HEK293 (cell line): Measurements from ENCODE around the gene CCDC12.

ENCODE experiments used
- CTCF ChIA-PET: fragments of 350-600 bp; formaldehyde crosslinking; extraction: SDS; loops from one replicate; lab custom pipeline; 2021; ENCODE audit warnings: antibody characterized with exemption; lab: Yijun Ruan, JAX
- POLR2A ChIA-PET: fragments of 300-600 bp; formaldehyde crosslinking; extraction: SDS; loops from one replicate; lab custom pipeline; 2020; ENCODE audit warnings: antibody characterized with exemption, inconsistent platforms; lab: Yijun Ruan, JAX
- H3K27ac ChIP-seq: fragments of 200-500 bp; sonication (Bioruptor generic); 2 replicates; pipeline ENCODE4 v1.5.1; 2014; ENCODE audit warnings: low read depth, low read length, control low read depth, inconsistent platforms; ENCODE audit errors: extremely low read depth
- H3K36me3 ChIP-seq, 2 experiments: fragments of 200-500 bp in 1 of 2; sonication (Bioruptor generic) in 1 of 2; 1 replicate in 1 of 2; 2 replicates in 1 of 2; pipeline ENCODE4 v1.5.1; 2014 to 2017; ENCODE audit warnings: inconsistent platforms in 2 of 2, low read length in 2 of 2; ENCODE audit not compliant: control insufficient read depth in 2 of 2, insufficient read depth in 1 of 2
- H3K4me1 ChIP-seq: fragments of 200-500 bp; sonication (Bioruptor generic); 2 replicates; pipeline ENCODE4 v1.5.1; 2014; ENCODE audit warnings: mild to moderate bottlenecking, low read length, inconsistent platforms; ENCODE audit not compliant: control insufficient read depth, insufficient read depth
- H3K4me3 ChIP-seq: 2 replicates; pipeline ENCODE4 v1.5.1; 2011; ENCODE audit warnings: low read depth, mild to moderate bottlenecking, control low read depth, low read length, moderate library complexity
- H3K9me3 ChIP-seq: fragments of 200-500 bp; sonication (Bioruptor generic); 2 replicates; pipeline ENCODE4 v1.5.1; 2014; ENCODE audit warnings: low read depth, low read length, inconsistent platforms; ENCODE audit not compliant: control insufficient read depth, insufficient read depth
- HOXA7 ChIP-seq: sonication (generic); formaldehyde crosslinking; IDR thresholded peaks from 2 replicates; pipeline ENCODE4 v1.8.1; 2022; ENCODE audit warnings: missing genetic modification reagents, borderline replicate concordance
- KLF10 ChIP-seq: fragments of 450-650 bp; IDR thresholded peaks from 2 replicates; pipeline ENCODE4 v1.5.1; 2018; ENCODE audit warnings: missing biosample characterization, mild to moderate bottlenecking, missing genetic modification characterization
- SP2 ChIP-seq: fragments of 450-650 bp; formaldehyde crosslinking; IDR thresholded peaks from 2 replicates; pipeline ENCODE4 v1.5.1; 2016; ENCODE audit warnings: missing biosample characterization, missing genetic modification characterization
- SP7 ChIP-seq: fragments of 450-650 bp; formaldehyde crosslinking; IDR thresholded peaks from 2 replicates; pipeline ENCODE4 v1.5.1; 2016; ENCODE audit warnings: missing biosample characterization, missing genetic modification characterization
- ZBTB20 ChIP-seq: fragments of 450-650 bp; formaldehyde crosslinking; IDR thresholded peaks from 2 replicates; pipeline ENCODE4 v1.5.1; 2016; ENCODE audit warnings: missing biosample characterization, missing genetic modification characterization
- ZIC2 ChIP-seq: fragments of 450-650 bp; formaldehyde crosslinking; IDR thresholded peaks from 2 replicates; pipeline ENCODE4 v1.5.1; 2016; ENCODE audit warnings: missing biosample characterization, missing genetic modification characterization
- ZNF112 ChIP-seq: fragments of 450-650 bp; formaldehyde crosslinking; IDR thresholded peaks from 2 replicates; pipeline ENCODE4 v1.5.0; 2017; ENCODE audit warnings: missing biosample characterization, missing genetic modification characterization
- ZNF146 ChIP-seq: fragments of 450-650 bp; formaldehyde crosslinking; IDR thresholded peaks from 2 replicates; pipeline ENCODE4 v1.5.1; 2016; ENCODE audit warnings: missing biosample characterization, missing genetic modification characterization
- ZNF169 ChIP-seq: fragments of 450-650 bp; formaldehyde crosslinking; IDR thresholded peaks from 2 replicates; pipeline ENCODE4 v1.5.1; 2016; ENCODE audit warnings: missing biosample characterization, missing genetic modification characterization
- ZNF514 ChIP-seq: fragments of 450-650 bp; formaldehyde crosslinking; IDR thresholded peaks from 2 replicates; pipeline ENCODE4 v1.5.1; 2016; ENCODE audit warnings: missing biosample characterization, missing genetic modification characterization
- ZNF600 ChIP-seq: fragments of 450-650 bp; formaldehyde crosslinking; IDR thresholded peaks from 2 replicates; pipeline ENCODE4 v1.5.1; 2016; ENCODE audit warnings: missing biosample characterization, missing genetic modification characterization
- ZNF623 ChIP-seq: fragments of 450-650 bp; formaldehyde crosslinking; IDR thresholded peaks from 2 replicates; pipeline ENCODE4 v1.5.1; 2016; ENCODE audit warnings: missing biosample characterization, missing genetic modification characterization
- ZNF660 ChIP-seq: fragments of 450-650 bp; IDR thresholded peaks from 2 replicates; pipeline ENCODE4 v1.5.1; 2018; ENCODE audit warnings: missing biosample characterization, mild to moderate bottlenecking, missing genetic modification characterization
- ZNF664 ChIP-seq: fragments of 450-650 bp; formaldehyde crosslinking; IDR thresholded peaks from 2 replicates; pipeline ENCODE4 v1.5.1; 2016; ENCODE audit warnings: missing biosample characterization, missing genetic modification characterization
- ZNF707 ChIP-seq: fragments of 450-650 bp; formaldehyde crosslinking; IDR thresholded peaks from 2 replicates; pipeline ENCODE4 v1.5.1; 2016; ENCODE audit warnings: missing biosample characterization, missing genetic modification characterization
- TF ChIP-seq, protein P1 (sequence below): fragments of 450-650 bp; formaldehyde crosslinking; IDR thresholded peaks from 2 replicates; pipeline ENCODE4 v1.5.1; 2016; ENCODE audit warnings: missing biosample characterization, missing genetic modification characterization
- TF ChIP-seq, protein P2 (sequence below): fragments of 450-650 bp; formaldehyde crosslinking; IDR thresholded peaks from 2 replicates; pipeline ENCODE4 v1.5.1; 2016; ENCODE audit warnings: missing biosample characterization, missing genetic modification characterization
- TF ChIP-seq, protein P3 (sequence below): fragments of 450-650 bp; formaldehyde crosslinking; IDR thresholded peaks from 2 replicates; pipeline ENCODE4 v1.5.1; 2016; ENCODE audit warnings: missing biosample characterization, missing genetic modification characterization, borderline replicate concordance
- TF ChIP-seq, protein P4 (sequence below): sonication (generic); formaldehyde crosslinking; IDR thresholded peaks from 2 replicates; pipeline ENCODE4 v1.8.1; 2022; ENCODE audit warnings: mild to moderate bottlenecking, moderate library complexity, missing genetic modification reagents

CCDC12 gene

DNA sequence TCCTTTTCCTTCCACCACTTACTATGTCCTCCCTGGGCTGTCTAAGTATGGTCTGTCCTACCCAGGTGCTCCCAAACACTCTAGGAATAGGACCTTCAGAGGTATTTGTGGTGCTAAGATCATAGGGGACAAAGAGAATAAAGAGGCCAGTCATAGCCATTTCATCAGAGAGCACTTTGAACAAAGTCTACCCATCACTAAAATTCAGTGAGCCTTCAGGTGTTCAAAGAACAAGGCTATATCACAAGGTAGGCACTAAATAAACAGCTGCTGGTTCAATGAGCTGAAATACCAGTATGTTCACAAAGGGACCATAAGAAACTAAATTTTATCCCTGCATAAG, 41.7 kb upstream of the CCDC12 start:
- H3K9me3 ChIP-seq, result no peaks in the 10 kb centered on the region
- no peak overlapping the region for H3K27ac ChIP-seq
- no peak overlapping the region for H3K4me3 ChIP-seq
- TF ChIP-seq ZNF623 (tag by site-specific recombination), result no peak
- no peak for TF ChIP-seq ZNF660 (tag by site-specific recombination)
- TF ChIP-seq, protein P1, sequence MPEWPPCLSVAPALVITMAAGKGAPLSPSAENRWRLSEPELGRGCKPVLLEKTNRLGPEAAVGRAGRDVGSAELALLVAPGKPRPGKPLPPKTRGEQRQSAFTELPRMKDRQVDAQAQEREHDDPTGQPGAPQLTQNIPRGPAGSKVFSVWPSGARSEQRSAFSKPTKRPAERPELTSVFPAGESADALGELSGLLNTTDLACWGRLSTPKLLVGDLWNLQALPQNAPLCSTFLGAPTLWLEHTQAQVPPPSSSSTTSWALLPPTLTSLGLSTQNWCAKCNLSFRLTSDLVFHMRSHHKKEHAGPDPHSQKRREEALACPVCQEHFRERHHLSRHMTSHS (tag by site-specific recombination), result no peak
- no peak for TF ChIP-seq ZBTB20 (tag by site-specific recombination)
- TF ChIP-seq, protein P2, sequence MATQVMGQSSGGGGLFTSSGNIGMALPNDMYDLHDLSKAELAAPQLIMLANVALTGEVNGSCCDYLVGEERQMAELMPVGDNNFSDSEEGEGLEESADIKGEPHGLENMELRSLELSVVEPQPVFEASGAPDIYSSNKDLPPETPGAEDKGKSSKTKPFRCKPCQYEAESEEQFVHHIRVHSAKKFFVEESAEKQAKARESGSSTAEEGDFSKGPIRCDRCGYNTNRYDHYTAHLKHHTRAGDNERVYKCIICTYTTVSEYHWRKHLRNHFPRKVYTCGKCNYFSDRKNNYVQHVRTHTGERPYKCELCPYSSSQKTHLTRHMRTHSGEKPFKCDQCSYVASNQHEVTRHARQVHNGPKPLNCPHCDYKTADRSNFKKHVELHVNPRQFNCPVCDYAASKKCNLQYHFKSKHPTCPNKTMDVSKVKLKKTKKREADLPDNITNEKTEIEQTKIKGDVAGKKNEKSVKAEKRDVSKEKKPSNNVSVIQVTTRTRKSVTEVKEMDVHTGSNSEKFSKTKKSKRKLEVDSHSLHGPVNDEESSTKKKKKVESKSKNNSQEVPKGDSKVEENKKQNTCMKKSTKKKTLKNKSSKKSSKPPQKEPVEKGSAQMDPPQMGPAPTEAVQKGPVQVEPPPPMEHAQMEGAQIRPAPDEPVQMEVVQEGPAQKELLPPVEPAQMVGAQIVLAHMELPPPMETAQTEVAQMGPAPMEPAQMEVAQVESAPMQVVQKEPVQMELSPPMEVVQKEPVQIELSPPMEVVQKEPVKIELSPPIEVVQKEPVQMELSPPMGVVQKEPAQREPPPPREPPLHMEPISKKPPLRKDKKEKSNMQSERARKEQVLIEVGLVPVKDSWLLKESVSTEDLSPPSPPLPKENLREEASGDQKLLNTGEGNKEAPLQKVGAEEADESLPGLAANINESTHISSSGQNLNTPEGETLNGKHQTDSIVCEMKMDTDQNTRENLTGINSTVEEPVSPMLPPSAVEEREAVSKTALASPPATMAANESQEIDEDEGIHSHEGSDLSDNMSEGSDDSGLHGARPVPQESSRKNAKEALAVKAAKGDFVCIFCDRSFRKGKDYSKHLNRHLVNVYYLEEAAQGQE (tag by site-specific recombination), result no peak
- no peak for TF ChIP-seq ZIC2
- no peak for TF ChIP-seq KLF10 (tag by site-specific recombination)
- no peak for TF ChIP-seq ZNF707 (tag by site-specific recombination)
- no peak for TF ChIP-seq ZNF112 (tag by site-specific recombination)
- no peak for TF ChIP-seq ZNF169
- H3K36me3 ChIP-seq, result peaks cover 0 to 68% of the 10 kb centered on the region in 2 experiments; a peak in 1 of 3 replicates
- no peaks in the 10 kb centered on the region for H3K4me1 ChIP-seq
- POLR2A ChIA-PET, result no interaction called here
- CTCF ChIA-PET, result no interaction called here

DNA sequence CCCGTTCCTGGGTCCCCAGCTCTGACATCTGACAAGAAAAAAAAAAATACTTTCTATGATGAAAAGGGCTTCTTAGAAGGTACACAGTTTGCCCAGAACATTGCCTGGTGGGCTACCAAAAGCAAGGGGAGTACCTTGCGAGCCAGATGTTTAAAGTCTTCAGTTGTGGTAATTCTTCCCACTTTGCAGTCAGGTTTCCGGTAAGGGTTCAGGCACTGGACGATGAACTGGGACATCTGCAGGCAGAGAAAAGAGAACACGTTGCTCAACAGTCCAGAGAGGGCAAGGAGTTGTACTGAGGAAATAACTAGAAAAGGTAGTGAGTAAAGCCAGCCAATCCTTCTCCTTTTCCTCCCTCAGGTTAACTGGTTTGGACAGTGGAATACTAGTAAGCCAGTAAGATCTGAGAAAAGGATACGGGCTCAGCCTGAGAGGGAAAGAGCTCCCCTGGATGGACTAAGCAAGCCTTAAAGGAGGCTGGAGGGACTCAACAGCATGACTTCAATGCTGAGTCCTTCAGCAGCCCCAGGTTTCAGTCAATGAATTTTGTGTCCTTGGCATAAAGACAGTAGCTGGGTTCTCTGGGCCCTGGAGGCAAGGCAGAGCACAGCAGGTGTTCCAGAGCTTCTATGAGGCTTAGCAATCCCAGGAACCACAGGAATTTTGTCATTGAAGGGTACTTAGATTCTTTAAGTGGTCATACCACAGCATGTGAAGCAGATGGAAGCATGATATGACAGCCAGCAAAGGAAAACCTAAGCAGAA, 41.1 kb upstream of the CCDC12 start:
- peak; percentile 66 for TF ChIP-seq ZNF146
- no peak for TF ChIP-seq HOXA7 (CRISPR knock-in tag)
- TF ChIP-seq, protein P2 (tag by site-specific recombination), result no peak
- TF ChIP-seq ZIC2, result peak; percentile 71
- POLR2A ChIA-PET, result no interaction called here
- H3K27ac ChIP-seq, result no peak overlapping the region

DNA sequence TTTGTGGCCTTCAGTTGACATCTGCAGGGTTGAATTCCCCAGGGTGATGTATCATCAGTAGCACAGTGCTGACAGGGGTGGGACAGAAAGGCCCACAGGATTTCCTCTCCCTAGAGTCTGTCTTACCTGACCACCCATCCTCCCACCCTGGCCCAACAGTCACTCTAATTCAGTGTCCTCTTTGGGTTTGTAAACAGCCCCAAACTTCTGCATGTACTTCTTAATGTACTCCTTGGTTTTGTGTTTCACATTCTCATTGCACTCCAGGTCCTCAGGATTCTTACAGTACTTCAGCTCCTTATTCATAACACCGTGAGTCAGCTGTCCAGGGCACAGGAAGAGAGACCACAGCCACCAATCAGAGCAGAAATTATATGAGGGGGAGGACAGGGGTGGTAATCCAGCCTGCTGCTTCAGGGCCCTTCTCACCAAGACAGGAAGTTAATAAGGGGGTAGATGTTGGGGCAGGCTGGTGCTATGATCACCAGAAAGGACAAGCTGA, 40.4 kb upstream of the CCDC12 start:
- CTCF ChIA-PET, result no interaction called here
- TF ChIP-seq ZNF660 (tag by site-specific recombination) (no peak), ZNF664 (tag by site-specific recombination) (no peak), ZNF514 (tag by site-specific recombination) (no peak), SP2 (tag by site-specific recombination) (peak; percentile 12; the same call in 1 of the 2 replicates), ZNF600 (tag by site-specific recombination) (0 out of 2 replicates have a peak, but pooled peaks have one; percentile 14), SP7 (tag by site-specific recombination) (peak; percentile 45; the same call in 1 of the 2 replicates)
- TF ChIP-seq, protein P3, sequence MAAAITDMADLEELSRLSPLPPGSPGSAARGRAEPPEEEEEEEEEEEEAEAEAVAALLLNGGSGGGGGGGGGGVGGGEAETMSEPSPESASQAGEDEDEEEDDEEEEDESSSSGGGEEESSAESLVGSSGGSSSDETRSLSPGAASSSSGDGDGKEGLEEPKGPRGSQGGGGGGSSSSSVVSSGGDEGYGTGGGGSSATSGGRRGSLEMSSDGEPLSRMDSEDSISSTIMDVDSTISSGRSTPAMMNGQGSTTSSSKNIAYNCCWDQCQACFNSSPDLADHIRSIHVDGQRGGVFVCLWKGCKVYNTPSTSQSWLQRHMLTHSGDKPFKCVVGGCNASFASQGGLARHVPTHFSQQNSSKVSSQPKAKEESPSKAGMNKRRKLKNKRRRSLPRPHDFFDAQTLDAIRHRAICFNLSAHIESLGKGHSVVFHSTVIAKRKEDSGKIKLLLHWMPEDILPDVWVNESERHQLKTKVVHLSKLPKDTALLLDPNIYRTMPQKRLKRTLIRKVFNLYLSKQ (tag by site-specific recombination), result no peak
- TF ChIP-seq, protein P4, sequence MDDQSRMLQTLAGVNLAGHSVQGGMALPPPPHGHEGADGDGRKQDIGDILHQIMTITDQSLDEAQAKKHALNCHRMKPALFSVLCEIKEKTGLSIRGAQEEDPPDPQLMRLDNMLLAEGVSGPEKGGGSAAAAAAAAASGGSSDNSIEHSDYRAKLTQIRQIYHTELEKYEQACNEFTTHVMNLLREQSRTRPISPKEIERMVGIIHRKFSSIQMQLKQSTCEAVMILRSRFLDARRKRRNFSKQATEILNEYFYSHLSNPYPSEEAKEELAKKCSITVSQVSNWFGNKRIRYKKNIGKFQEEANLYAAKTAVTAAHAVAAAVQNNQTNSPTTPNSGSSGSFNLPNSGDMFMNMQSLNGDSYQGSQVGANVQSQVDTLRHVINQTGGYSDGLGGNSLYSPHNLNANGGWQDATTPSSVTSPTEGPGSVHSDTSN, result no peak
- H3K4me3 ChIP-seq, result no peak overlapping the region
- H3K9me3 ChIP-seq, result no peaks in the 10 kb centered on the region
- H3K4me1 ChIP-seq, result no peaks in the 10 kb centered on the region
- POLR2A ChIA-PET, result no interaction called here
- H3K36me3 ChIP-seq, result peaks cover 0 to 64% of the 10 kb centered on the region in 2 experiments; a peak in 1 of 3 replicates
- no peak overlapping the region for H3K27ac ChIP-seq

More for the DNA sequence above, 41.1 kb upstream of the CCDC12 start:
- Histone ChIP-seq H3K4me3 (no peak overlapping the region), H3K36me3 (peaks cover 0 to 66% of the 10 kb centered on the region in 2 experiments; a peak in 1 of 3 replicates), H3K9me3 (no peaks in the 10 kb centered on the region), H3K4me1 (no peaks in the 10 kb centered on the region)
- CTCF ChIA-PET, result interaction anchor here (0.6 kb wide), 1 partner anchor 84 kb away, joined by 3 read pairs; no protein-coding TSS in a partner anchor
